GM12873 (cell line): ENCODE measurements around the gene RALY.

ENCODE experiments used
- TF ChIP-seq, protein P1 (sequence below): IDR thresholded peaks from 2 replicates; pipeline ENCODE4 v1.5.1; 2012; ENCODE audit warnings: low read depth, mild to moderate bottlenecking, moderate library complexity, low read length, control low read depth; ENCODE audit not compliant: insufficient read depth; ENCODE audit errors: missing control alignments

Gene RALY

DNA sequence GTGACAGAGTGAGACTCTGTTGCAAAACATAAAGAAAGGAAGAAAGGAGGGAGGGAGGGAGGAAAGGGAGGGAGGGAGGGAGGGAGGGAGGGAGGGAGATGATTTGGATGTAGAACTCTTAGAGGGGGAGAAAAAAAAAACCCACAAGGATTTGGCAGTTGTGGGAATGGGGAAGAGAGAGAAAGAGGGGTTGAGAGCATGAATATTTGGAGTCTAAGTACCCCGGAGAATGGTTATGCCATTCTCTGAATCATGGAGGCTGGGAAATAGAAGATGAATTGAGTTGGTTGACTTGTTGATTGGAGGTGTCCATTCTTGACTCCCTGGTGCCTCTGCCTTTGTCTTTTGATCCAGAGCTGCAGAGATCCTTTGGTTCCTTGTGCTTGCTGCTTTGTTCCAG, 35.7 kb downstream of the RALY start:
- TF ChIP-seq, protein P1, sequence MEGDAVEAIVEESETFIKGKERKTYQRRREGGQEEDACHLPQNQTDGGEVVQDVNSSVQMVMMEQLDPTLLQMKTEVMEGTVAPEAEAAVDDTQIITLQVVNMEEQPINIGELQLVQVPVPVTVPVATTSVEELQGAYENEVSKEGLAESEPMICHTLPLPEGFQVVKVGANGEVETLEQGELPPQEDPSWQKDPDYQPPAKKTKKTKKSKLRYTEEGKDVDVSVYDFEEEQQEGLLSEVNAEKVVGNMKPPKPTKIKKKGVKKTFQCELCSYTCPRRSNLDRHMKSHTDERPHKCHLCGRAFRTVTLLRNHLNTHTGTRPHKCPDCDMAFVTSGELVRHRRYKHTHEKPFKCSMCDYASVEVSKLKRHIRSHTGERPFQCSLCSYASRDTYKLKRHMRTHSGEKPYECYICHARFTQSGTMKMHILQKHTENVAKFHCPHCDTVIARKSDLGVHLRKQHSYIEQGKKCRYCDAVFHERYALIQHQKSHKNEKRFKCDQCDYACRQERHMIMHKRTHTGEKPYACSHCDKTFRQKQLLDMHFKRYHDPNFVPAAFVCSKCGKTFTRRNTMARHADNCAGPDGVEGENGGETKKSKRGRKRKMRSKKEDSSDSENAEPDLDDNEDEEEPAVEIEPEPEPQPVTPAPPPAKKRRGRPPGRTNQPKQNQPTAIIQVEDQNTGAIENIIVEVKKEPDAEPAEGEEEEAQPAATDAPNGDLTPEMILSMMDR = no peak

DNA sequence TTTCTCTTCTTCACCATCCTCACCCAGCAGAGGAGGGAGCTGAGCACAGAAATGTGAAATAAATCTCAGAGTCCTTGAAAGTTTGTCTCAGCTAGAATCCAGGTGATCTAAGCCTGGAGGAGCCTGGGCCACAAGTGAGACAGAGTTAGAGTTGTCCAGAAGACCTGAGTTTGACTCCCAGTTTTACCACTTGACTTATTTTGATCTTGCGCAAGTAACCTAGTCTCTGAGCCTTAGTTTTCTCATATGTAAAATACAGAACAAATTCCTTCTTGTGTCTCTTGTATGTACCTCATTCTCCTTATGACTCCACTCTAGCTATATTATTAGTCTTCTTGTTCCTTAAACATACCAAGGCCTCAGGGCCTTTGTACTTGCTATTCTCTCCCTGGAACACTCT, 36.7 kb downstream of the RALY start:
- TF ChIP-seq, protein P1 = no peak

DNA sequence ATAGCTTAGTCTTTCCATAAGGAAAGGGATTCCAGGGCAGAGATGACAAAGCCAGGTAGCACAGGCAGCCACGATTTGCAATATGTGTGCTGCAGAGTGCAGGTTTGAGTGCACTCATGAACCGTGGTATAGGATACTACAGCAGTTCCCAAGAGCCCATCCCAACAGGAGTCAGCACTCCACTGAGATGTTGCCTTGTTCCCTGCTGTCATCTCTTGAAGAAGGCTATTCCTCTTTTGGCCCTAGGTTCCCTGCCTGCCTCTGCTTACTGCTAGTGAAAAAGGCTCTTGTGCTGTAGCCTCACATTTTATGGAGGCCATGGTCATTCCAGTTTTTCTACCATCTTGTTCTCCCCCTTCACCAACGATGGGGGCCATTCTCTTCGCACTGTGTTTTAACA, 40.2 kb downstream of the RALY start:
- TF ChIP-seq, protein P1 = no peak

DNA sequence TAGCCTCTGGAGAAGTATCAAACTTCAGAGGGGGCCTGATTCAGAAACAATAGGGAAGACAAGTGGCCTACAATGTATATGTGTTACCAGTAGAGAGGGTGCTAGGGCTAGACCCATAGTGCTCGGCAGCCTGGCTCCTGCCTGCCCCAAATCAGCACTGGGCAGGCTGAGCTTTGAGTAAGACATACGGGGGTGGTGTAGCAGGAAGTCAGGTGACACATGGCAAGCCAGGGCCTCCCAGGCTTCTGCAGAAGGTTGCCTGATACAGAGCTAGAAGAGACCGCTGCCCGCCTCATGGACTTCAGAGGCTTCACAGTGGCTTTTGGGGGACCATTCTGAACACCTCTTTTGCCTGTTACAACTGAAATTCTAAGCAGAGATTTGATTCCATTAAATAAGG, 43.4 kb downstream of the RALY start:
- TF ChIP-seq, protein P1 = no peak

DNA sequence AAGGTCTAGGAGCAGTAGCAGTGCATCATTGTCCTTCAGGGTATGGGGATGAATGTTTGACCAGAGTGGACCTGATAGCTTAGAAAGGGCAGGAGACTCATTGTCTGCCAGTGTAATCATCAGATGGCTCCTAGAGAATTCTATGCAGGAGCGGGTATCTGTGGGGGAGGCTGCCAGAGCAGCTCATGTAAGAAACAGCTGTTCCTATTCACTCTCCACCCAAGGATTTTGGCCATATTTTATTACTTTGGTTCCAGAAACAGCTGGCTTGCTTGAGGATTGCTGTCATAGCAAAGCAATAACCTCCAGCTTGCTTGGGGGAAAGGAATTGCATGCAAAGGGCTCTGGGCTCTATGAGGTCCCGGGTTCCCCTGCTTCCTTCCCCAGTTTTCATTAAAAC, 44.1 kb downstream of the RALY start:
- TF ChIP-seq, protein P1 = no peak

DNA sequence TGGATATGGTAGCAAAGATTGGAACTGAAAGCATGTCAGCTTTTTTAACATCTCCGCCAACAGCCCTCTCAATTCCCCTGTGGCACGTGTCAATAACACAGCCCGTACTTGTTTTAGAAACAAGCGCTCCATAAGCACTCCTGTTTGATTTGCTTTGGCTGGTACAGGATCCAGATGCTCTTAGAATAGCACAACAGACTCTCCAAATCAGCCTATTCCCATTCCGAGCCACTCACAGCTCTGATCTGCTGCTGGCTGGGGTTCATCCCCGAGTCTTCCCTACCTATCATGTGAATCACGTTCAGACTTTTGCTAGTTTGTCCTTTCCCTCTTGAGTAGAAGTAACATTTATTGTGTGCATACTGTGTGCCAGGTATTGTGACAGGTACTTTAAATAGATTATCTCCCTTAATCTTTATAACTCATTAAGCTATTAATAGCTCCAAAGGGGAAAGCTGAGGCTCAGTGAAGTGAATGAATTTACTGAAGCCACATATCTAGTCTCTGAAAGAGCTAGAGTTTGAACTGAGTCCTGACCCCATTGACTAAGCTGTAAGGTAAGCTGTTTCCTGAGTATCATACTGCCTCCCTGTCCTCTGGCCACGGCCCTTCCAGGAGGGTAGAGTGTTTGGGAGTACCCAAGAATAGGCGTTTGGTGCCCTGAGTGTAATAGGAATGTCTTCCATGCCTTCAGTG, 46.7 kb downstream of the RALY start:
- TF ChIP-seq, protein P1 = no peak

DNA sequence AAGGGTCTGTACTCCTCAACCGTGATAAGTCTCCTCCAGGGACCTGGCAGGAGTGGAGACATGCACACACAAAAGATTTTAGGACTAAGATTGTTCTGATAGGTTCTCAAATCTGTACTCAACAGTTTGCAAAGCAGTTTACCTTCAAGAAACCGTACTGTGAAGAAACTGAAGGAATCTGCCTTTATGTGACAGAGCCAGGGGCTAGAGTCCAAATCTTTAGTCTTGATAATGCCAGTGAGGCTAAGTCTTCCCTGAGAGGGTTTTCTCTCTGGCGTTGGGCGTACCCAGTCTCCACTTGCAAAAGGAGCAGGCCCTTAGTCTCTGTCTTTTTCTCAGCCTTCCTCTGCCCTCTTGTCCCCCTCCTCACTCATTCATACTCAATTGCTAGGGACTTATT, 47.5 kb downstream of the RALY start:
- TF ChIP-seq, protein P1 = no peak
